ENCODE measurements around the gene PLXNA4. TPM values are rescaled to one million over a fixed set of nuclear protein-coding genes. Genes with fewer than 3 reads are reported as not detected.

PLXNA4 gene
- total and polyA plus RNA-seq, 9 of the 15 experiments (the other 6 are each of a cell fraction or from before 2014, with no cell fraction given): under 0.01 to 0.09 TPM; not detected in 7

- Histone ChIP-seq H3K4me3 (no peak overlapping the region), H3K79me2 (ENCODE audit: control insufficient read depth, insufficient read depth, low read length) (no peaks in the 10 kb centered on the region), H4K20me1 (replicated peaks; ENCODE audit: control insufficient read depth, insufficient read depth, low read length) (no peaks in the 10 kb centered on the region), H3K27ac (ENCODE audit: extremely low read depth, low read depth, low read length) (no peak overlapping the region), H3K9ac (ENCODE audit: insufficient read depth in 1 of 2, low read depth in 2 of 2, low read length in 2 of 2) (no peak overlapping the region), H3K4me1 (replicated peaks in 1 of 2; ENCODE audit: control insufficient read depth in 2 of 2, insufficient read depth in 2 of 2, low read length in 2 of 2) (no peaks in the 10 kb centered on the region), H3K9me3 (replicated peaks; ENCODE audit: control insufficient read depth, insufficient read depth, low read depth, low read length) (no peaks in the 10 kb centered on the region), H3K36me3 (ENCODE audit: control insufficient read depth, insufficient read depth, low read length) (no peaks in the 10 kb centered on the region), H3K4me2 (ENCODE audit: insufficient read depth, low read length) (no peak overlapping the region), H2AFZ (ENCODE audit: low read depth, low read length) (no peak overlapping the region), H3K9me1 (ENCODE audit: control insufficient read depth, insufficient read depth, low read length) (no peaks in the 10 kb centered on the region), H3K27me3 (ENCODE audit: control insufficient read depth in 2 of 2, insufficient read depth in 2 of 2, low read length in 2 of 2) (peaks cover 46 to 63% of the 10 kb centered on the region in 2 experiments; a peak in 4 of 5 replicates)
- no peak for ATAC-seq
- FAIRE-seq: no peak
- in situ Hi-C loops (cut with MboI) (no loop called here), intact Hi-C loops (cut with micrococcal nuclease) (no loop called here)
- TF ChIP-seq ZNF140 (CRISPR knock-in tag; IDR thresholded peaks at IDR 0.05): no peak
- TF ChIP-seq ZSCAN29 (IDR thresholded peaks at IDR 0.05): no peak
- no peak for TF ChIP-seq GATA2 (CRISPR knock-in tag; IDR thresholded peaks at IDR 0.05)
- TF ChIP-seq C11orf30 (IDR thresholded peaks at IDR 0.05; ENCODE audit: low read depth): no peak
- TF ChIP-seq YY1 (IDR thresholded peaks at IDR 0.05; ENCODE audit: borderline replicate concordance in 1 of 3, control insufficient read depth in 1 of 3, extremely low read depth in 1 of 3, insufficient read depth in 3 of 3, insufficient read length in 1 of 3, insufficient replicate concordance in 2 of 3, low read depth in 1 of 3, low read length in 2 of 3): no peak
- TF ChIP-seq COPS2 (conservative IDR thresholded peaks at IDR 0.05): no peak
- no peak for TF ChIP-seq HDAC3 (IDR thresholded peaks at IDR 0.05; ENCODE audit: borderline replicate concordance, partially characterized antibody)
- TF ChIP-seq MCM2 (IDR thresholded peaks at IDR 0.05; ENCODE audit: low read depth): no peak
- no peak for TF ChIP-seq E2F4 (CRISPR knock-in tag; IDR thresholded peaks at IDR 0.05; ENCODE audit: low read depth)
- no peak for TF ChIP-seq SAFB2 (IDR thresholded peaks at IDR 0.05; ENCODE audit: borderline replicate concordance, low read depth, low read length, severe bottlenecking)
- TF ChIP-seq THAP12 (CRISPR knock-in tag; IDR thresholded peaks at IDR 0.05): no peak
- TF ChIP-seq ZNF274 (IDR thresholded peaks at IDR 0.05; ENCODE audit: borderline replicate concordance, low read depth, low read length): no peak
- TF ChIP-seq ZZZ3 (IDR thresholded peaks at IDR 0.05): no peak
- no peak for TF ChIP-seq RBM17 (IDR thresholded peaks at IDR 0.05; ENCODE audit: borderline replicate concordance, low read depth, low read length)
- no peak for TF ChIP-seq MEF2D (tag; conservative IDR thresholded peaks at IDR 0.05; ENCODE audit: low read depth)
- TF ChIP-seq U2AF1 (optimal IDR thresholded peaks at IDR 0.05; ENCODE audit: low read depth, low read length): no peak
- TF ChIP-seq RCOR1 (IDR thresholded peaks at IDR 0.05; ENCODE audit: borderline replicate concordance in 1 of 2, low read depth in 2 of 2, low read length in 2 of 2): no peak
- TF ChIP-seq ZNF639 (CRISPR knock-in tag; conservative IDR thresholded peaks at IDR 0.05 in 1 of 2, IDR thresholded peaks at IDR 0.05 in 1 of 2): no peak
- ChIA-PET POLR2A (no interaction called here), CTCF (ENCODE audit: low intra/inter-chr PET ratio) (no interaction called here)
- WGBS (ENCODE audit: insufficient coverage, low coverage, missing lambda C conversion rate): under 1% methylated on average over 8 of the region's 8 CpGs
- BruUV-seq (replicated peaks): no TSS peak
- DNase-seq (ENCODE audit: extremely low read depth in 1 of 4, low spot score in 3 of 4): no peak
Measured at GRCh38 chr7:132482866-132483265, 93.4 kb downstream of the PLXNA4 start.
